ENCODE measurements around the gene JHY.

JHY gene

DNA sequence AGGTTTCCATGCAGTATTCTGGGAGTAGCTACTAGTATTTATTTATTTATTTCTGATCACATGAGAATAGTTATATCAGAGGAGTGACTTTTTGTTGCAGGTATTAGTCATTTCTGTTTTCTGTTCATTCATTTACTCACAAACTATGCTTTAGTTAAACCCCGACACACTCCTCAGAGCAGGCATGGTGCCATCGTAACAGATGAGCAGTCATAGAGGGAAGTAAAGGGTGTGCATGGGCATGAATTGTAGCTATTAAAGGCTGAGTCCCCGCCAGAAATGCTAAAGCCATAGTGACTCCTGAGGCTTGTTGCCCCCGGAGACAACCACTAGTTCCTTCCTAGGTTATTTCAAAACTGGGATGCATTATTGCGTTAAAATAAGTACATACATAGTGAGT is 10.6 kb downstream of the JHY start:
- TF ChIP-seq, protein P1, sequence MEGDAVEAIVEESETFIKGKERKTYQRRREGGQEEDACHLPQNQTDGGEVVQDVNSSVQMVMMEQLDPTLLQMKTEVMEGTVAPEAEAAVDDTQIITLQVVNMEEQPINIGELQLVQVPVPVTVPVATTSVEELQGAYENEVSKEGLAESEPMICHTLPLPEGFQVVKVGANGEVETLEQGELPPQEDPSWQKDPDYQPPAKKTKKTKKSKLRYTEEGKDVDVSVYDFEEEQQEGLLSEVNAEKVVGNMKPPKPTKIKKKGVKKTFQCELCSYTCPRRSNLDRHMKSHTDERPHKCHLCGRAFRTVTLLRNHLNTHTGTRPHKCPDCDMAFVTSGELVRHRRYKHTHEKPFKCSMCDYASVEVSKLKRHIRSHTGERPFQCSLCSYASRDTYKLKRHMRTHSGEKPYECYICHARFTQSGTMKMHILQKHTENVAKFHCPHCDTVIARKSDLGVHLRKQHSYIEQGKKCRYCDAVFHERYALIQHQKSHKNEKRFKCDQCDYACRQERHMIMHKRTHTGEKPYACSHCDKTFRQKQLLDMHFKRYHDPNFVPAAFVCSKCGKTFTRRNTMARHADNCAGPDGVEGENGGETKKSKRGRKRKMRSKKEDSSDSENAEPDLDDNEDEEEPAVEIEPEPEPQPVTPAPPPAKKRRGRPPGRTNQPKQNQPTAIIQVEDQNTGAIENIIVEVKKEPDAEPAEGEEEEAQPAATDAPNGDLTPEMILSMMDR (IDR thresholded peaks at IDR 0.05; ENCODE audit: insufficient read depth, missing control alignments), result no peak
- FAIRE-seq (no peak), DNase-seq (ENCODE audit: insufficient read length, low spot score) (no peak)

DNA sequence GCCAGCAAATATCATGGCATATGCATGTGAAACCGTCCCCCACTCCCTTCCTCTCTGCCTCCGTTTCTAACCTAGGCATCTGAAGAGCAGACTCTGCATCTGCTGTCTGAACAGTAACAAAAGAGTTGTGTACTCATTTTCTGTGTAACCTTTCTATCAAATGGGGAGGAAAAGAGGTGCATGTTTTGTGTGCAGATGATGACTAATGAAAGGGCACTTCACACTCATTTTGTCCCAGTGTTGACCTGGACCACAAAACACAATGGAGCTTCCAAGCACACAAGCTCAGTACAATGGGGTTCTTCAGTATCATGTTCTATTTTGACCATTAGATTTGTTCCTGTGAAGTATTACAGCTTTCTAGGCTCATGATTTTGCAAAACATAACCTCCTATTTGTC is 13.0 kb downstream of the JHY start:
- FAIRE-seq (no peak), DNase-seq (ENCODE audit: insufficient read length, low spot score) (no peak)
- TF ChIP-seq, protein P1 (IDR thresholded peaks at IDR 0.05; ENCODE audit: insufficient read depth, missing control alignments), result no peak

DNA sequence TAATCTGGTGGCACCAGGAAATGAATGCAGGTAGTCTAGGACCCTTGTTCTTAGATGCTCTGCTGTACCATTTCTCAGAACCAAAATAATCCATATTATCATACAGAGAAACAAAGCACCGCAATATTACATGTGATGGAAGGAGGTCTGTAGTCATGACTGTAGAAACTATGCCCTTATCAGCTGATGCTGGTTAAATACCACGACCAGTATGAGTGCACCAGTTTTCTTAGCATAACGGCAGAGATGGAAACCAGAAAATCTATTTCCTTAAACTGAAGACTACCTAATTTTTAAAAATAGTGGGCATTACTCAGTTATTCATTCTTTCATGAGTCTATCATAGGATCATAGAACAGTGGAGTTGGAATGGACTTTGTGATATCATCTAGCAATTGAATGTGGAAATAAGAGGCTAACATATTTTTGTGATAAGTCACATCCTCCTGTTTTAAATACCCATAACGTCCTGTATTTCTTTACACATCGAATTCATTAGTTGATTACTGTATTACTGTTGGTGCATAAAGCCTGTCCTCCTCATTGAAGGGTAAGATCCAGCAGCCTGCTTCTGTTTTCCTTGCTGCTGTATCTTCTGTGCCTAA is 15.1 kb downstream of the JHY start:
- FAIRE-seq (no peak), DNase-seq (ENCODE audit: insufficient read length, low spot score) (no peak)
- TF ChIP-seq, protein P1 (IDR thresholded peaks at IDR 0.05; ENCODE audit: insufficient read depth, missing control alignments), result no peak

DNA sequence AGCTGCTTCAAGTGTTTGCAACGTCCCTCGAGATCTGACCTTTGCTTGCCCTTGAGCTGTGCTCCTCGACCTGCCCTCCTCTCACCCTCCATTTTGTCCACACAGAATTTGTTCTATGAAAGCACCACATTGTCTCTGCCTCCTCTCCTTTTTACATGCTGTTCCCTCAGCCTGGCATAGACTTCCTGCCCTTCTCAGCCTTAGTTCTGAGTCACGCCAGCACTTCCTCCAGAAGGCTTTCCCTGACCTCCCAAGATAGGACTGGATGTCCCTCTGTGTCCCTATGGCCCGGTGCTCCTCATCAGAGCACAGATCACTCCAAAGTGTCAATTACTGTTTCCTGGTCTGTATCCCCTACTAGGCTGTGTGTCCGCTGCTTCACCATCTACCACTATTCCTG is 16.2 kb downstream of the JHY start:
- no peak for DNase-seq (ENCODE audit: insufficient read length, low spot score)
- TF ChIP-seq, protein P1 (IDR thresholded peaks at IDR 0.05; ENCODE audit: insufficient read depth, missing control alignments), result no peak
- no peak for FAIRE-seq

DNA sequence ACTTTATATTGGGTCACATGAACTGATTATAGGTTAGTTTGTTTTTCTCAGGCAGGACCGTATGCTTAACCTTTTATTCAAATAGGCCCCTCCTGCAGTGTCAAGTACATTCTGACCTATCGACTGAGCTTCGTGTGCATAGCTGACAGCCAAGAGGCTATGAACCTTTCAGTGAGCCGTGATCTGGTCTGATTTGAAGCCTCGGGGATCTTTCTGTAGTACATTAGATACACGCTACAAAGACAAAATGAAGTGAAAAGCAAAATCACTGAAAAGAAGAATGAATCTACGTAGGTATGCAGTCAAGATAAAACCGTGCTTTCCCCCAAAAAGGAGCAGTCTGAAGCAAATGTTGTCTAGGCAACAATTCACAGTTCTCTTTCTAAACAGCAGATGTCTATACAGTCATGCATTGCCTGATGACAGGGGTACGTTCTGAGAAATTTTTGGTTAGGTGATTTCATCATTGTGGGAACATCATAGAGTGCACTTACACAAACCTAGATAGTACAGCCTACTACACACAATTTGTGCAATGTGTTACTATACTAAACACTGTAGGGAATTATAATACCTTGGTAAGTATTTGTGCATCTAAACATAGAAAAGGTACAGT is 18.1 kb downstream of the JHY start:
- FAIRE-seq, result no peak
- no peak for DNase-seq (ENCODE audit: insufficient read length, low spot score)
- TF ChIP-seq, protein P1 (IDR thresholded peaks at IDR 0.05; ENCODE audit: insufficient read depth, missing control alignments), result no peak

DNA sequence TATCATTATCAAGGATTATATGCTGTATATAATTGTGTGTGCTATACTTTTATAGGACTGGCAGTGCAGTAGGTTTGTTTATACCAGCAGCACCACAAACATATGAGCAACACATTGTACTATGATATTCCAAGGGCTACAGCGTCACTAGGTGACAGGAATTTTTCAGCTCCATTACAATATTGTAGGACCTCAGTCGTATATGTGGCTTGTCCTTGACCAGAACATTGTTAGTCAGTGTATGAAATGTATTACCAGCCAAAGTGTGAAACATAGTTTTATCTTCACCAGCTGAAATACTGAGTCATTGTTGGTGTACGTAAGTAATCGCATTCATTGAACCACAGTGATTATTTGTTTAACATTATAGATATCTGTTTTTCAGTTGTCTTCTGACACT is 20.4 kb downstream of the JHY start:
- TF ChIP-seq, protein P1 (IDR thresholded peaks at IDR 0.05; ENCODE audit: insufficient read depth, missing control alignments), result no peak
- no peak for DNase-seq (ENCODE audit: insufficient read length, low spot score)

DNA sequence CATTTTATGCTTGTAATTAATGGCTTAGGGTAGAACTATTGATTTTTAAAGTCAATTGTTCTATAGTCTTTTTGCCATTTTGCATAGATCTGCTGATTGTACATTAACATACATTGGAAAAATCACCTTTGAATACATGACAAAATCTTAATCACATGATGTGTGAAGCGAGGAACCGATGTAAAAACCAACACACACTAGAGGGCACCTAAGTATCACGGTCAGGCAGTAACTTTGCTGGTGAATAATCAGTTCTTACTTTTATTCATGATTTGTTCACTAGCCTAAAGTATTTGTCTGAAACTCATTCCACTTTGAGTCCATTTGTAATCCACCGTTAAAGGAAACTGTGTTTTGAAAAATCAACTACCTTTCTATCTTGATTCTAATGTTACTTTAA is 28.2 kb downstream of the JHY start:
- FAIRE-seq (no peak), DNase-seq (ENCODE audit: insufficient read length, low spot score) (no peak)
- TF ChIP-seq, protein P1 (IDR thresholded peaks at IDR 0.05; ENCODE audit: insufficient read depth, missing control alignments), result peak; percentile 31

More for the DNA sequence above, 20.4 kb downstream of the JHY start:
- no peak for FAIRE-seq
